Activated T-cell treated with anti-CD3 and anti-CD28 coated beads, Interleukin-2, amount 50 U/mL, for 72 hours (primary cell): ENCODE data around the gene PPP6R1. TPM values are rescaled to one million over a fixed set of nuclear protein-coding genes. Genes with fewer than 3 reads are reported as not detected.
"Not testable (repeated sequence)": the region's sequence is repeated elsewhere in the genome, so short reads cannot be mapped to it uniquely, and the experiment has no call there.

Experiments
- ATAC-seq, 2 donors: fragments of 150-1000 bp; cut with Tn5 transposase; replicated peaks in 1 of 2; 2 replicates each; pipeline ENCODE4 v1.10.0; 2021; ENCODE audit warnings: moderate library complexity in 2 of 2, mild to moderate bottlenecking in 1 of 2
- DNase-seq, 2 donors: peaks; one replicate each; pipeline ENCODE4 v3.0.0; 2021 to 2022; ENCODE audit warnings: mixed read lengths in 1 of 2
- H3K27ac Mint-ChIP-seq: one replicate; pipeline ENCODE4 v1.8.0; 2022; ENCODE audit warnings: mild to moderate bottlenecking, moderate library complexity, mixed read lengths
- H3K27me3 Mint-ChIP-seq: one replicate; pipeline ENCODE4 v1.8.0; 2022; ENCODE audit warnings: low read depth, mixed read lengths
- H3K36me3 Mint-ChIP-seq, 2 donors: one replicate each; pipeline ENCODE4 v1.8.0; 2022; ENCODE audit warnings: mixed read lengths in 2 of 2, mild to moderate bottlenecking in 1 of 2; ENCODE audit not compliant: insufficient read depth in 2 of 2
- H3K4me1 Mint-ChIP-seq: one replicate; pipeline ENCODE4 v1.8.0; 2022; ENCODE audit warnings: low read depth, mixed read lengths
- H3K4me3 Mint-ChIP-seq, 2 donors: one replicate each; pipeline ENCODE4 v1.8.0; 2022; ENCODE audit warnings: mild to moderate bottlenecking in 2 of 2, mixed read lengths in 2 of 2, moderate library complexity in 2 of 2
- H3K9me3 Mint-ChIP-seq, 2 donors: one replicate each; pipeline ENCODE4 v1.8.0; 2022; ENCODE audit warnings: mixed read lengths in 2 of 2
- total RNA-seq, 2 donors: library from RNA; stranded (reverse); gene quantifications; one replicate each; pipeline ENCODE4 v1.2.3, GENCODE V29; 2022

The PPP6R1 gene
- total RNA-seq, 2 donors from 2014 or later: 177 to 202 TPM

DNA sequence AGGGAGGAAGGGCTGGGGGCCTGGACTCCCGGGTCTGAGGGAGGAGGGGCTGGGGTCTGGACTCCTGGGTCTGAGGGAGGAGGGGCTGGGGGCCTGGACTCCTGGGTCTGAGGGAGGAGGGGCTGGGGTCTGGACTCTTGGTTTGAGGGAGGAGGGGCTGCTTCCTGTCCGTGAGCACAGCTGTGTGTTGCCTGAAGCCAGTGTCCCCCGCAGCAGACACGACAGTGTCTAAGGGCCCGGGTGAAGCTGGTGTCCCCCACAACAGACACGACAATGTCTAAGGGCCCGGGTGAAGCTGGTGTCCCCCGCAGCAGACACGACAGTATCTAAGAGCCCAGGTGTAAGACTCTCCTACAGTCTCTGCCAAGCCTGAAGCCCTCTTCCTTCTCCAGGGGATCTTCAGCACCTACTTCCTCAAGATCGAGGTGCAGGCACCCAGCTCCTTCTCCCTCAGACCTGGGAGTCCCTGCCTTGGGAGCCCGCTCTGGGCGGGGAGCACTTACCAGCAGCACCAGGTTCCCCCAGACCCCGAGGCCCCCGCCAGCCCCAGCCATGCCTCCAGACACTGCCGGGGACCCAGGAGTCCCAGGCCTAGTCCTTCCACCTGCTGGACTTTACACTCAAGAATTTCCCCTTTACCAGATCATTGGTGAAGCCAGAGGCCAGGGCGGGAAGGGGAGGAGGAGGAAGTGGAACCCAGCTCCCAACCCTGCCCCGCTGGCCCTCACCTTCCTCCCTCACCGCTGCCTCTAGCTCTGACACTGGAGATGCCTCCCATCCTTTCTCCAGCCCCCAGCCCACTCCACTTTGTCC, 49.7 kb downstream of the PPP6R1 start, which contains the start of gene PTPRH:
TSS of gene PTPRH (minus strand) at position 622 of the 813 bp plus-strand sequence. CDS start at position 554, 68 bp downstream.
- H3K9me3 Mint-ChIP-seq: peaks cover 2 to 5% of the 10 kb centered on the region in 2 donors
- no peaks in the 10 kb centered on the region for H3K4me1 Mint-ChIP-seq
- H3K27ac Mint-ChIP-seq: no peak within 1 kb of the TSS
- peaks cover 50% of the 10 kb centered on the region for H3K27me3 Mint-ChIP-seq
- H3K36me3 Mint-ChIP-seq: peaks cover 4 to 9% of the 10 kb centered on the region in 2 donors
- ATAC-seq (no peak), DNase-seq (no peak)
- H3K4me3 Mint-ChIP-seq: no peak within 1 kb of the TSS

DNA sequence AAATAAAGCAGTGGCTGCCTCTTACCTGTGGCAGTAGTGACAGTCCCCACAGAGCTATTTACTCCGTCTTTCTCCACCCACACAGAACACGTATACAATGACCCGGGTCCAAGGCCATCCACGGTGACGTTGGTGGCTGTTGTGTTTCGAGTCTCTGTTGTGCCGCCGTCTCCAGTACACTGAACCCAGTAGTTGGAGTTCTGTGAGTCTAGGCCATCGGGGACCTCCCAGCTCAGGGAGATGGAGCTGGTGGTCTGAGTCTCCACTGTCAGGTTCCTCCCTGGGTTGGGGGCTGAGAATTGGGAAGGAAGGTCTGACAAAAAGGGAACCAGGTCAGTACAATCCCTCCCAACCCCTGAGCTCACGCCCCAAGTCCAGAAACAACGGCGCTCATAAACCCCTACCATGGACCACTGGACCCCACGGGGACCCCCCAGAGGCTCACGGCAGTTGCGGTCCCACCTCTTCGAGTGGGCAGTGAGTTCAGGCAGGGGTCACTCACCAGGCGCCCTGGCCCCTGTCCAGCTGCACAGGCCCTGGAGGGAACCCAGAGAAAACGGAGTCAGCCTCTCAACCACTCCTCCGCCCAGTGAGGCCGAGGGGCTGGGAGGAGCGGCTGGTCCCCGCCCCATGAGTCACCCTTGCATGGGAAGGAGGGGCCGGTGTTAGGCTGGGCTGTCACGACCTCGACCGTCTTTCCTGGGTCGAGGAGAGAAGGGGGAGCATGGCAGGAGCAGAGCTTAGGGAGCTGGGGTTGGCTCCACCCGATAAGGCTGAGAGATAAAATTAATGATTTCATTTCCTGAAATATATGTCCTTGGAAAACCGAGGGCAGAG, 51.9 kb downstream of the PPP6R1 start:
- peak overlapping the region; percentile 32 to 52 for H3K4me3 Mint-ChIP-seq
- peak; percentile 90 to 94 for ATAC-seq
- H3K36me3 Mint-ChIP-seq: peaks cover 0 to 2% of the 10 kb centered on the region in 2 donors
- no peaks in the 10 kb centered on the region for H3K9me3 Mint-ChIP-seq
- H3K4me1 Mint-ChIP-seq: no peaks in the 10 kb centered on the region
- peaks cover 39% of the 10 kb centered on the region for H3K27me3 Mint-ChIP-seq
- no peak overlapping the region for H3K27ac Mint-ChIP-seq
- DNase-seq: peak; percentile 56 to 65

DNA sequence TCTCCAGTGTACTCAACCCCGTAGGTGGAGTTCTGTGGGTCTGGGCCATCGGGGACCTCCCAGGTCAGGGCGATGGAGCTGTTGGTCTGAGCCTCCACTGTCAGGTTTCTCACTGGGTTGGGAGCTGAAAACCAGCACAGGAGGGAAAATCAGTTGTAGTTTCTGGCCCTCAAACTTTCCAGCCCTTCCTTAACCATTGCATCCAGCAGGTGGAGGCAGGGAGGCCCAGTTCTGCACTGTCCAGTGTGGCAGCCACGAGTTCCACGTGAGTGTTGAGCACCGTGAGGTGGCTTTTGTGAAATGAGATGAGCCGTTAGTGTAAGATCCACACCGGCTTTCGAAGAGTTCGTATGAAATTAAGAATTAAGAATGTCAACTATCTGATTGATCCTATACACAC, 56.6 kb downstream of the PPP6R1 start:
- ATAC-seq, DNase-seq, H3K9me3 Mint-ChIP-seq, H3K4me3 Mint-ChIP-seq, H3K4me1 Mint-ChIP-seq, H3K36me3 Mint-ChIP-seq, H3K27ac Mint-ChIP-seq: not testable (repeated sequence)
- H3K27me3 Mint-ChIP-seq: peaks cover 28% of the 10 kb centered on the region

DNA sequence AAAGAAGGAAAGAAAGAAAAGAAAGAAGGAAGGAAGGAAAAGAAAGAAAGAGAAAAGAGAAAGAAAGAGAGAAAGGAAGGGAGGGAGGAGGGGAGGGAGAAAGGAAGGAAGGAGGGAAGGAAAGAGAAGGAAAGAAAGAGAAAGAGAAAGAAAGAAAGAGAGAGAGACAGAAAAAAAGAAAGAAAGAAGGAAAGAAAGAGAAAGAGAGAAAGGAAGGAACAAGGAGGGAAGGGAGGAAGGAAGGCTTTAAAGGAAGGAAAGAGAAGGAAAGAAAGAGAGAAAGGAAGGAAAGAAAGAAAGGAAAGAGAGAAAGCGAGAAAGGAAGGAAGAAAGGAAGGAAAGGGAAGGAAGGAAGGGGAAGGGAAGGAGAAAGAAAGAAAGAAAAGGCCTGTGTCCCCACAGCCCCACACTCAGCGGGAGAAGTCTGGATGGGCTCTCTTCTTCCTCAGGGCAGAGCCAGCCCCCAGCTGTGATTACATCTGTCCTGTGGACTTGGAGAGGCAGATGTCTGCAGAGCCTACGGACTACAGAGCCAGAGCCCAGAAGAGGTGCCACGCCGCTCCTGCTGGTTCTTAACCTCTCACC, 59.1 kb downstream of the PPP6R1 start:
- Mint-ChIP-seq H3K4me3 (no peak overlapping the region), H3K27me3 (peaks cover 8% of the 10 kb centered on the region), H3K36me3 (no peaks in the 10 kb centered on the region), H3K4me1 (no peaks in the 10 kb centered on the region), H3K27ac (no peak overlapping the region), H3K9me3 (no peaks in the 10 kb centered on the region)
- DNase-seq: no peak
- no peak for ATAC-seq

- H3K36me3 Mint-ChIP-seq: no peaks in the 10 kb centered on the region
- H3K27ac Mint-ChIP-seq: no peak overlapping the region
- DNase-seq (no peak), ATAC-seq (no peak)
- no peaks in the 10 kb centered on the region for H3K4me1 Mint-ChIP-seq
- H3K4me3 Mint-ChIP-seq: no peak overlapping the region
- H3K27me3 Mint-ChIP-seq: peaks cover 5% of the 10 kb centered on the region
- no peaks in the 10 kb centered on the region for H3K9me3 Mint-ChIP-seq
Observed at GRCh38 chr19:55198651-55199050, 60.2 kb downstream of the PPP6R1 start.

DNA sequence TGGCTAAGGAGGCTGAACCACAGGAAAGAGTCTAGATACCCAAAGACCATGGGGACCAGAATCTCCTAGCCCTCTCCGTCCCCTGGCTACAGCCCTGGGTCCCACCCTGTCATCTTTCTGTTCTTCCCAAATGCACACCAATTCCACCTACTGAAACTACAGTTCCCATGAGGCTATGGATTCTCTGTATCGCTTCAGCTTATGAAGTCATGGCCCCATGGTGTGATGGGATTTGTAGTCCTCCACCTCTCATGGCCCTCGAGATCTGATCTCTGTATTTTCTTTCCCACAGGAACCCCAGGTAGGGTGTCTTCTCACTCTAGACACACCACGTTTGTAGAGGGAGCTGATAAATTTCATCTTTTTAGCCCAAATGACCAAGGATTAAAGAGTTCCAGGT, 61.3 kb downstream of the PPP6R1 start:
- no peaks in the 10 kb centered on the region for H3K36me3 Mint-ChIP-seq
- peaks cover 5% of the 10 kb centered on the region for H3K27me3 Mint-ChIP-seq
- DNase-seq (no peak), ATAC-seq (no peak)
- H3K4me3 Mint-ChIP-seq: no peak overlapping the region
- H3K27ac Mint-ChIP-seq: no peak overlapping the region
- H3K4me1 Mint-ChIP-seq: no peaks in the 10 kb centered on the region
- H3K9me3 Mint-ChIP-seq: no peaks in the 10 kb centered on the region

GRCh38 chr19:55196803-55197202, 62.0 kb downstream of the PPP6R1 start:
- no peaks in the 10 kb centered on the region for H3K36me3 Mint-ChIP-seq
- no peak overlapping the region for H3K27ac Mint-ChIP-seq
- H3K4me3 Mint-ChIP-seq: no peak overlapping the region
- ATAC-seq: no peak
- peaks cover 5% of the 10 kb centered on the region for H3K27me3 Mint-ChIP-seq
- no peak for DNase-seq
- no peaks in the 10 kb centered on the region for H3K4me1 Mint-ChIP-seq
- no peaks in the 10 kb centered on the region for H3K9me3 Mint-ChIP-seq

- Mint-ChIP-seq H3K27me3 (peaks cover 6% of the 10 kb centered on the region), H3K36me3 (no peaks in the 10 kb centered on the region), H3K4me3 (no peak overlapping the region), H3K27ac (no peak overlapping the region), H3K9me3 (no peaks in the 10 kb centered on the region), H3K4me1 (peaks cover 11% of the 10 kb centered on the region)
- DNase-seq: no peak
- ATAC-seq: no peak
Observed at GRCh38 chr19:55193481-55193880, 65.3 kb downstream of the PPP6R1 start.

GRCh38 chr19:55189403-55189835, 69.4 kb downstream of the PPP6R1 start:
- ATAC-seq (no peak), DNase-seq (no peak)
- Mint-ChIP-seq H3K4me3 (no peak overlapping the region), H3K36me3 (no peaks in the 10 kb centered on the region), H3K27ac (no peak overlapping the region), H3K27me3 (peaks cover 6% of the 10 kb centered on the region), H3K4me1 (peaks cover 12% of the 10 kb centered on the region), H3K9me3 (no peaks in the 10 kb centered on the region)

DNA sequence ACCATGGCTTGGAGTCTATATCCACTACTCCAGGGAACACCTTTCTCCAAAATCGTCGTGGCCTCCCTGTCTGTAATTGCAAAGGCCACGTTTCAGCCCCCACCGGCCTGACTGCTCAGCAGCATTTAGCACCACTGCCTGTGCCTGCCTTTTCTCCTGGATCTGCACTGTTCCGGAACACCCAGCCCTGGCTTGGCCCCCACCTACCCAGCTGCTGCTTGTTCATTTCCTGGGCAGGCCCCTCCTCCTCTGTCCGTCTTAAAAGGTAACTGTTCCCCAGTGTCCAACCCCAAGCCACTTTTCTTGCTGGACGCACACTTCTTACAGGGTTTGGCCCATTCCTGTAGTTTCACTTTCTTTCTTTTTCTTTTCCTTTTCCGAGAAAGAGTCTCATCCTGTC, 70.2 kb downstream of the PPP6R1 start:
- ATAC-seq (no peak), DNase-seq (no peak)
- no peak overlapping the region for H3K27ac Mint-ChIP-seq
- H3K36me3 Mint-ChIP-seq: no peaks in the 10 kb centered on the region
- H3K27me3 Mint-ChIP-seq: peaks cover 6% of the 10 kb centered on the region
- H3K4me3 Mint-ChIP-seq: peak overlapping the region in 1 of 2 donors; percentile 42
- peaks cover 12% of the 10 kb centered on the region for H3K4me1 Mint-ChIP-seq
- H3K9me3 Mint-ChIP-seq: no peaks in the 10 kb centered on the region

DNA sequence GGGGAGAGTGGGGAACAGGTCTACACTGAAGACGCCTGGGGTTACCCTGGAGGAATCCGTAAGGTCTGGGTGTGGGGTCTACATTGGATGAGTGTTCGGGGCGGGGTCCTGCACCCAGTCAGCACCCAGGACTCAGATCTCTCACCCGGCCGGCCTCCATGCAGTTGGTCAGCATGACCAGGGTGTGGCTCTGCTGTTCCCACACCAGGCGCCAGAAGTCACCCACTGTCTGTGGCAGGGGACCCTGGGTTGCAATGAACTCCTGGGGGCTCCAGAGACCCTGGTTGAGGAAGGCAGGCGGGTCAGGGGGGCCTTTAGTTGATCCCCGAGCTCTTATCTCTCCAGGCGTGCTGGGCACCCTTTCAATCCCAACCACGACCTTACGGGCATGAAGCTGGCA, 72.7 kb downstream of the PPP6R1 start:
- H3K9me3 Mint-ChIP-seq: no peaks in the 10 kb centered on the region
- H3K27me3 Mint-ChIP-seq: peaks cover 20% of the 10 kb centered on the region
- no peak overlapping the region for H3K4me3 Mint-ChIP-seq
- no peaks in the 10 kb centered on the region for H3K36me3 Mint-ChIP-seq
- DNase-seq (no peak), ATAC-seq (no peak)
- no peak overlapping the region for H3K27ac Mint-ChIP-seq
- peaks cover 12% of the 10 kb centered on the region for H3K4me1 Mint-ChIP-seq

DNA sequence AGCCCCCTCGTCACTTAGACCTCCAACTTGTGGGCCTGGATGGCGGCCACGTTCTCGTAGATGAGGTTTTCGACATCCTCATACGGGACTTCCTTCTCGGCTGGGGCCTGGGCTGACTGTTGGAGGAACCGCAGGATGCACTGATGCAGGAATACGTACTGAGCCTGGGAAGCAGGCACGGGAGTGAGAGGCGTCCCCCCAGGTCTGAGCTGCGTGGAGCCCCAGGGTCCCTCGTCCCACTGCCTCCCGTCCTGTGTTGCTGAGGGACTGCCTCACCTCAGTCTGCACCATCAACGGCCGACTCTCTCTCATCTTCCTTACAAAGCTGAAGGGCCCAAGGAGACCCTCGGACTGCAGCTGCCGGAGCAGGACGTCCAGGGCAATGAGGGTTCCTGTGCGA, 77.1 kb downstream of the PPP6R1 start:
- Mint-ChIP-seq H3K27me3 (peaks cover 49% of the 10 kb centered on the region), H3K36me3 (no peaks in the 10 kb centered on the region), H3K4me3 (no peak overlapping the region), H3K4me1 (peaks cover 19% of the 10 kb centered on the region), H3K9me3 (no peaks in the 10 kb centered on the region), H3K27ac (no peak overlapping the region)
- ATAC-seq (no peak), DNase-seq (no peak)
